ENCODE results near the gene AGPAT3. TPM values are rescaled to one million over a fixed set of nuclear protein-coding genes. Genes with fewer than 3 reads are reported as not detected.

AGPAT3 gene
- total and polyA plus RNA-seq, 7 donors, result 14.4 to 48.5 (median 20.3) TPM

GRCh38 chr21:43916076-43916475 lies 51.1 kb downstream of the AGPAT3 start:
- intact Hi-C loops (cut with DNase I), result no loop called here
- TF ChIP-seq CTCF (IDR thresholded peaks at IDR 0.05) (no peak), POLR2A (IDR thresholded peaks at IDR 0.05) (no peak), POLR2AphosphoS5 (IDR thresholded peaks at IDR 0.05) (no peak), EP300 (IDR thresholded peaks at IDR 0.05) (no peak)
- 88 to 90% methylated on average over 9 of the region's 9 CpGs for WGBS, 2 donors

GRCh38 chr21:43916691-43917514 lies 51.9 kb downstream of the AGPAT3 start:
- DNase-seq, result peak; percentile 59
- Histone ChIP-seq H3K4me1 (peaks cover 0 to 25% (median 15%) of the 10 kb centered on the region in 4 donors), H3K9me3 (peaks cover 0 to 3% (median 0%) of the 10 kb centered on the region in 4 donors), H3K36me3 (peaks cover 0 to 4% (median 0%) of the 10 kb centered on the region in 4 donors), H3K27me3 (no peaks in the 10 kb centered on the region), H3K4me3 (peak overlapping the region in 3 of 4 donors; percentile 22 to 46 (median 46)), H3K27ac (peak overlapping the region in 2 of 4 donors; percentile 38 to 52)
- 44 to 82% methylated on average over 35 of the region's 35 CpGs for WGBS, 2 donors
- intact Hi-C loops (cut with DNase I), result no loop called here
- no peak for TF ChIP-seq EP300 (IDR thresholded peaks at IDR 0.05)
- TF ChIP-seq POLR2AphosphoS5 (IDR thresholded peaks at IDR 0.05), result no peak

More at GRCh38 chr21:43916076-43916475, 51.1 kb downstream of the AGPAT3 start:
- Histone ChIP-seq H3K36me3 (peaks cover 0 to 4% (median 0%) of the 10 kb centered on the region in 4 donors), H3K27ac (no peak overlapping the region), H3K27me3 (no peaks in the 10 kb centered on the region), H3K4me1 (peaks cover 0 to 25% (median 11%) of the 10 kb centered on the region in 4 donors), H3K4me3 (no peak overlapping the region), H3K9me3 (peaks cover 0 to 3% (median 0%) of the 10 kb centered on the region in 4 donors)
- DNase-seq, result no peak

GRCh38 chr21:43917515-43918384 lies 52.7 kb downstream of the AGPAT3 start:
- intact Hi-C loops (cut with DNase I), result no loop called here
- H3K4me1 ChIP-seq, result peaks cover 0 to 34% (median 23%) of the 10 kb centered on the region in 4 donors
- 76 to 80% methylated on average over 12 of the region's 12 CpGs for WGBS, 2 donors
- no peak overlapping the region for H3K27ac ChIP-seq
- peak; percentile 41 for DNase-seq
- TF ChIP-seq POLR2A (IDR thresholded peaks at IDR 0.05) (no peak), POLR2AphosphoS5 (IDR thresholded peaks at IDR 0.05) (no peak), CTCF (IDR thresholded peaks at IDR 0.05) (no peak), EP300 (IDR thresholded peaks at IDR 0.05) (no peak)
- no peaks in the 10 kb centered on the region for H3K36me3 ChIP-seq
- peaks cover 0 to 3% (median 0%) of the 10 kb centered on the region in 4 donors for H3K9me3 ChIP-seq
- H3K27me3 ChIP-seq, result no peaks in the 10 kb centered on the region
- H3K4me3 ChIP-seq, result peak overlapping the region in 2 of 4 donors; percentile 46

GRCh38 chr21:43918385-43918947 lies 53.4 kb downstream of the AGPAT3 start:
- TF ChIP-seq POLR2AphosphoS5 (IDR thresholded peaks at IDR 0.05), result no peak
- H3K4me1 ChIP-seq, result peaks cover 0 to 41% (median 30%) of the 10 kb centered on the region in 4 donors
- WGBS, 2 donors, result 65 to 87% methylated on average over 9 of the region's 9 CpGs

DNA sequence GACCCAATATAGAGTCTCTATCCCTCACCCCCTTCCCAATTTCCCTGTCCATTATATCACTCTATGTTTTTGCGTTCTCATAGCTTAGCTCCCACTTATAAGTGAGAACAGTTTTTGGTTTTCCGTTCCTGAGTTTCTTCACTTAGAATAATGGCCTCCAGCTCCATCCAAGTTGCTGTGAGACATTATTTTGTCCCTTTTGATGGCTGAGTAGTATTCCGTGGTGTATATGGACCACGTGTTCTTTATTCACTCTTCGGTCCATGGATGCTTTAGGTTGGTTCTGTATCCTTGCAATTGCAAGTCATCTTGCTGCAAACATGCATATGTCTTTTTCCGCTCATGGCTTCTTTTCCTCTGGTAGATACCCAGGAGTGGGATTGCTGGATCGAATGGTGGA lies 54.3 kb downstream of the AGPAT3 start:
- intact Hi-C loops (cut with DNase I), result no loop called here
- no peak for TF ChIP-seq POLR2A (IDR thresholded peaks at IDR 0.05)
- TF ChIP-seq POLR2AphosphoS5 (IDR thresholded peaks at IDR 0.05), result no peak

More at GRCh38 chr21:43918385-43918947, 53.4 kb downstream of the AGPAT3 start:
- Histone ChIP-seq H3K9me3 (no peaks in the 10 kb centered on the region), H3K4me3 (no peak overlapping the region), H3K27ac (no peak overlapping the region), H3K36me3 (no peaks in the 10 kb centered on the region), H3K27me3 (no peaks in the 10 kb centered on the region)
- intact Hi-C loops (cut with DNase I), result no loop called here
- DNase-seq, result peak; percentile 37

More for the DNA sequence above, 54.3 kb downstream of the AGPAT3 start:
- Histone ChIP-seq H3K36me3 (no peaks in the 10 kb centered on the region), H3K27me3 (no peaks in the 10 kb centered on the region), H3K4me3 (no peak overlapping the region), H3K4me1 (peaks cover 0 to 42% (median 34%) of the 10 kb centered on the region in 4 donors), H3K27ac (no peak overlapping the region), H3K9me3 (no peaks in the 10 kb centered on the region)
- DNase-seq, result no peak
- 97 to 98% methylated on average over 7 of the region's 7 CpGs for WGBS, 2 donors
